ENCODE measurements around the gene FAM13A.

FAM13A gene

GRCh38 chr4:88775026-88775425 is 282.0 kb downstream of the FAM13A start:
- DNase-seq (ENCODE audit: low read depth): no peak

GRCh38 chr4:88771883-88772450 is 285.0 kb downstream of the FAM13A start:
- no peak for DNase-seq (ENCODE audit: low read depth)

- no peak for DNase-seq (ENCODE audit: low read depth)
These were observed 291.3 kb downstream of the FAM13A start for GRCh38 chr4:88765729-88766128.

GRCh38 chr4:88763075-88763474 is 293.9 kb downstream of the FAM13A start:
- DNase-seq (ENCODE audit: low read depth): no peak

GRCh38 chr4:88761861-88762523 is 295.0 kb downstream of the FAM13A start:
- DNase-seq (ENCODE audit: low read depth): no peak

- no peak for DNase-seq (ENCODE audit: low read depth)
These were observed 295.6 kb downstream of the FAM13A start for GRCh38 chr4:88761342-88761741.

- DNase-seq (ENCODE audit: low read depth): no peak
These were observed 297.1 kb downstream of the FAM13A start for GRCh38 chr4:88759895-88760290.

GRCh38 chr4:88759039-88759894 is 297.7 kb downstream of the FAM13A start:
- DNase-seq (ENCODE audit: low read depth): no peak

GRCh38 chr4:88758264-88758663 is 298.7 kb downstream of the FAM13A start:
- DNase-seq (ENCODE audit: low read depth): no peak

- DNase-seq (ENCODE audit: low read depth): no peak
These were observed 299.2 kb downstream of the FAM13A start for GRCh38 chr4:88757776-88758175.

- DNase-seq (ENCODE audit: low read depth): no peak
These were observed 299.9 kb downstream of the FAM13A start for GRCh38 chr4:88757067-88757466.

- no peak for DNase-seq (ENCODE audit: low read depth)
These were observed 300.8 kb downstream of the FAM13A start for GRCh38 chr4:88756149-88756548.

- no peak for DNase-seq (ENCODE audit: low read depth)
These were observed 301.5 kb downstream of the FAM13A start for GRCh38 chr4:88755454-88755853.

GRCh38 chr4:88754796-88755195 is 302.2 kb downstream of the FAM13A start:
- no peak for DNase-seq (ENCODE audit: low read depth)

GRCh38 chr4:88753658-88754571 is 303.1 kb downstream of the FAM13A start:
- DNase-seq (ENCODE audit: low read depth): no peak

GRCh38 chr4:88752754-88753153 is 304.2 kb downstream of the FAM13A start:
- no peak for DNase-seq (ENCODE audit: low read depth)

GRCh38 chr4:88752076-88752463 is 304.9 kb downstream of the FAM13A start:
- no peak for DNase-seq (ENCODE audit: low read depth)

GRCh38 chr4:88751258-88752075 is 305.5 kb downstream of the FAM13A start:
- no peak for DNase-seq (ENCODE audit: low read depth)

- DNase-seq (ENCODE audit: low read depth): no peak
These were observed 306.6 kb downstream of the FAM13A start for GRCh38 chr4:88750369-88750768.

GRCh38 chr4:88747351-88747750 is 309.6 kb downstream of the FAM13A start:
- DNase-seq (ENCODE audit: low read depth): no peak

GRCh38 chr4:88746206-88746605 is 310.8 kb downstream of the FAM13A start:
- no peak for DNase-seq (ENCODE audit: low read depth)

All from activated gamma-delta T cell treated with anti-CD3 and anti-CD28 coated beads, Interleukin-2, amount 50 U/mL, for 16 hours (primary cell).